ENCODE measurements around the gene COX7A1.

The COX7A1 gene

DNA sequence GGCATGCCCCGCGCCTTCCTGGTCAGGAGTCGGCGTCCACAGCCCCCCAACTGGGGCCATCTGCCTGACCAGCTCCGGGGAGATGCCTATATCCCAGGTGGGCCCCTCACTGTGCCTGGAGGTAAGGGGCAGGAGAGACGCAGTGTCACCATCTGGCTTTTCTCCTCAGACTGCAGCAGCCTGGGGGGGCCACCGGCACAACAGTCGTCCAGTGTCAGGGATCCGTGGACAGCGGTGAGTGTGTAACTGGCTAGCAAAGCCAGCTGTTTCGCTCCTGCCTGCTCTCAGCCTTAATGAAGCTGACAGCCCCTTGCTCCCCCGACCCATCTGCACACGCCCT, 41.1 kb downstream of the COX7A1 start:
- DNase-seq = no peak

DNA sequence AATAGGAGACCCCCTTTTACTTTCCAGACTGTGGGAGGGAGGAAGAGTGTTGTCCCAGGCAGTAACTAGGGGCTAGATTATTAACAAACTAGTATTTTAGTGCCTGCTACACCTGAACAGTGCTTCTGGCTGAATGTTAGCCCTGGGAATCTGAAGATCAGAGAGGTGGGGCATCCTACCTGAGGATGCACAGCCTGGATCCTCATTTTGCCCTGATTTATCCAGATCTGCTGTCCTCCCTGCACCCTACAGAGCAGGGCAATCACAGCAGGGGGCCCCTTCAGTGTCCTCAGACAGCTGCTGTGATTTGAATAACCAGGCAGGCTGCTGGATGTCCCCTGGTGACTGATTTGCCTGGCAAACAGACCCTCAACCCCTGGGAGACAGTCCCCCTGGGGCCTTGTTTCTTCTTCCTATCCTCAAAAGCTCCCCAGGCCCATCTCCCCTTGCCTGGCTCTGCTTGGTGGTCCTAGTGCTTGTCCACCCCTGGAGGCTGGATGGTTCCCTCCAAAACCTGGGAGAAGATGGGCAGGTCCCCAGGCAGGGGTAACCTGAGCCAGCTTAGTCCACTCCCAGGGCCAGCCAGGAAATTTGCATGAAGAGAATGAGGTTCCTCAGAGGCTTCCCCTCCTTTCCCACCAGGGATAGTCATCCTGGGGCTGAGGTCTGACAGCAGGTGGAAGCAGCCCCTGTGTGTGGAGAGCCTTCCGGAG, 41.6 kb downstream of the COX7A1 start, which contains the start of gene OVOL3:
TSS of gene OVOL3 (plus strand) at position 657 of the 713 bp plus-strand sequence. CDS start 60 bp downstream, outside the sequence.
- DNase-seq = no peak

DNA sequence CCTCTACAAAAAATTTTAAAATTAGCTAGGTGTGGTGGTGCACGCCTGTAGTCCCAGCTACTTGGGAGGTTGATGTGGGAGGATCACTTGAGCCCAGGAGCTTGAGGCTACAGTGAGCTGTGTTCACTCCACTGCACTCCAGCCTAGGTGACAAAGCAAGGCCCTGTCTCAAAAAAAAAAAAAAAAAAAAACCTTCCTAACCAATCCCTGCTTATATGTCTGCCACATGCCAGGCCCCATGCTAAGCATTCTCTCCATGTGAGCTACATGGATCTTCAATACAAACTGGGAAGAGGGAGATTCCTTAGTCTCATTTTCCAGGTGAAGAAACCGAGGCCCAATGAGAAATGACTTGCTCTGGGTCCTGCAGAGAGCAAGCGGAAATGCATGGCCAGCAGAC, 43.6 kb downstream of the COX7A1 start:
- DNase-seq = no peak

DNA sequence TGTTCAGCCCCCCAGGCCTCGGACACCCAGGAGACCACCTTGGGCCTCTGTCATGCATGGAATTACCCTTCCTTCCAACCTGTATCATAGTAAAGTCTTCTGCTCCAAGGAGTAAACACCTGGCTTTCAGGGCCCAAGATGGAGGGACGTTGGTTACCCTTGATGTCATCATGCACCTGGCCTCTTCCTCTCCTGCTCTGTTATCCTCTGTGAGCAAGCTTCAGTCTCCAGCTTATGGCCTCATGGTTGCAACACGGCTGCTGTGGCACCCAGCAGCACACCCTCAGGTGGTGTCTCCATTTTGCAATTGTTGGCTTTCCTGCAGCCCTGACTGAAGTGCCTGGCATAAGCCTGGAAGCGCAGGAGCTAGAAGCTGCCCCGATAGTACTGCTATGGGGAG, 45.3 kb downstream of the COX7A1 start:
- DNase-seq = no peak

DNA sequence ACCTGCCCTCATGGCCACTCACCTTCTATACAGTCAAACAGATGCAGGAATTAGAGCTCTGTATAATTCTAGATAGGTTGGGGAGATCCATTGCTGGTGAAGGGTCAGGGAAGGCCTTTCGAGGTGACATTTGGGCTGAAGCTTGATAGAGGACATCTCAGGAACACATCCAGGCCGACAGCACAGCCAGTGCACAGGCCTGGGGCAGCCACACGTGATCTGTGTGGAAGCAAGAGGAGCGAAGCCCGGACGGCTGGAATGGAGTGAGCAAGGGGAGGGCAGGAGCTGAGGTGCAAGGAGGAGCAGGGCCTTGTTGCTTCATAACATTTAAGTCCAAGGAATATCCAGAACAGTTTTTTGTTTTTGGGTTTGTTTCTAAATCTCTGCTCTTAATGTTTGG, 45.8 kb downstream of the COX7A1 start:
- no peak for DNase-seq

DNA sequence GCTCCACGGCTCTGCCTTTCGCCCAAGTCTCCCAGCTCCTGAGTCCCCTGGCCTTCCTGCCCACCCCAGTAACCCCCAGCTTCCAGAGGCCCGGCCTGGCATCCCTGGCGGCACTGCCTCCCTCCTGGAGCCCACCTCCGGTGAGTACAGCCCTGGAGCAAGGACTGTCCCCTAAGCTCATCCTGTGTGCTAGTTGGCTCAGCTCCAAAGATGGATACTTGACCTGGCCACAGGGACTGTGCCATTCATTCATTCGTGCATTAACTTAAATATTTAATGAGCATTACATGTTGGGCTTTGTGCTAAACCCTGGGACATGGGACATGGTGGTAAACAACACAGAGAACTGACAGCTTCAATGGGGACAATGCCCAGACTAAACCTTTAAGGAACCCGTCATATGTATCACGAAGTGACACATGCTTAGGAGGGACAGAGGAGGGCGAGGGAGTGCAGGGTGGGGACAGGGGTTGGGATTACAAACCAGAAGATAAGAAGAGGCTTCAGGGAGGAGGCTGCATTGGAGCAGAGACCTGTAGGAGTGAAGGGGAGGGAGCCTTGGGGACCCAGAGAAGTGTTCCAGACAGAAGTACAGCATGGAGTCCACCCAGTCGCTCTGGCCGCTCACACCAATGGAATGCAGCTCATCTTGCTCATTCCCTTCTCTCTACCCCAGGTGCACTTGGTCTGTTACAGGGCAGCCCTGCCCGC, 48.2 kb downstream of the COX7A1 start:
- DNase-seq = no peak

DNA sequence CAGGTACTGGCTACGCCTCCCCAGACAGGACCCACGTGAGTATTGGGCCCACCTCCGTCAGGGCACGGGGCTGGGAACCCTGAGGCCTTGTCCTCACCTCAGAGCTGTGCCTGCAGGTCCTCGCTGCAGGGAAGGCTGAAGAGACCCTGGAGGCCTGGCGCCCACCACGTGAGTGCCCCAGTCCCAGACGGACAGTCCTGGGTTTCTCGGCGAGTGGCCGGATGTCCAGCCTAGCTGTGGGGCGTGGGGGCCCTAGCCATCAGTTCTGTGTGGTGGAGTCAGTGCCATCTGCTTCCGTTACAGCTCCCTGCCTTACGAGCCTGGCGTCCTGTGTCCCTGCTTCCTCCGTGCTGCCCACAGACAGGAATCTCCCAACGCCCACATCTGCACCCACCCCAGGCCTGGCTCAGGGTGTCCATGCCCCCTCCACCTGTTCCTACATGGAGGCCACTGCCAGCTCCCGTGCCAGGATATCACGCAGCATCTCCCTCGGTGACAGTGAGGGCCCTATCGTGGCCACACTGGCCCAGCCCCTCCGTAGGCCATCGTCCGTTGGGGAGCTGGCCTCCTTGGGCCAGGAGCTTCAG, 49.1 kb downstream of the COX7A1 start:
- no peak for DNase-seq

DNA sequence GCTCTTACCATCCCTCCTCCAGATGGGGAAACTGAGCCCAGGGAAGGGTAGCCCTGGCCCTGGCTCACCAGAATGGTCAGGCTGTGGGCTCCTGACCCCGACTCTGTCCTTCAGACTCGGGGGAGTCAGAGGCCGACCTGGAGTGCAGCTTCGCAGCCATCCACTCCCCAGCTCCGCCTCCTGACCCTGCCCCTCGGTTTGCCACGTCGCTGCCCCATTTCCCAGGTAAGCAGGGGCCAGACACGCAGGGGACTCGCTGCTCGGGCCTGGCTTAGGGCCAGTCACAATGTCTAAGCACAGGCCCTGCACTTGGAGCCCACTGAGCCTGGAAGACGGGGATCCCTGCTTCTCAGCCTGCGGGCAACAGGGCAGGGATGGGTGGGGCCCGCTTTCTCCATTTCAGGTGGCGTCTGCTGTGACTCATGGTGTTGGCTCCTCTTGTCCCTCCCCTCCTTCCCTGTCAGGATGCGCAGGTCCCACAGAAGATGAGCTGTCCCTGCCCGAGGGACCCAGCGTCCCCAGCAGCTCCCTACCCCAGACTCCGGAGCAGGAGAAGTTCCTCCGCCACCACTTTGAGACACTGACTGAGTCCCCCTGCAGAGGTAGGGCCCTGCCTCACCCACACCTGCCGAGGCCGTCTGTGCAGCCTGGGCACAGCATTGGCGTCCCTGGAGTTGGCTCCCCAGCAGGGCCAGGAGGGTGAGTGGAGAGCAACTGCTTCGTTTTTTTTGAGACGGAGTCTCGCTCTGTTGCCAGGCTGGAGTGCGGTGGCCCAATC, 50.5 kb downstream of the COX7A1 start:
- no peak for DNase-seq
